OCI-LY1 (cell line): ENCODE results near the gene MED27.

ENCODE experiments used
- H2AFZ ChIP-seq: fragments of 200-600 bp; sonication (generic), shearing (Covaris generic); 2 replicates; pipeline ENCODE4 v1.6.0; 2014; ENCODE audit warnings: antibody characterized with exemption, mild to moderate bottlenecking, low read length
- H3F3A ChIP-seq: fragments of 200-600 bp; sonication (generic), shearing (Covaris generic); 2 replicates; pipeline ENCODE4 v1.6.0; 2014; ENCODE audit warnings: mild to moderate bottlenecking, antibody characterized with exemption, low read length, moderate library complexity; ENCODE audit not compliant: insufficient read depth
- H3K27ac ChIP-seq: fragments of 200-600 bp; sonication (generic); 2 replicates; pipeline ENCODE4 v1.5.1; 2014; ENCODE audit warnings: low read length, mixed run types, mild to moderate bottlenecking, low read depth; ENCODE audit not compliant: poor library complexity, severe bottlenecking
- H3K27me3 ChIP-seq: fragments of 200-600 bp; sonication (generic); 2 replicates; pipeline ENCODE4 v1.6.0; 2014; ENCODE audit warnings: antibody characterized with exemption, mild to moderate bottlenecking, low read length, moderate library complexity; ENCODE audit not compliant: insufficient read depth
- H3K36me3 ChIP-seq: fragments of 200-600 bp; sonication (generic); 2 replicates; pipeline ENCODE4 v1.6.1; 2014; ENCODE audit warnings: mild to moderate bottlenecking, antibody characterized with exemption, low read length, moderate library complexity, mixed read lengths; ENCODE audit not compliant: insufficient read depth
- H3K4me1 ChIP-seq: fragments of 200-600 bp; sonication (generic); 2 replicates; pipeline ENCODE4 v1.5.1; 2014; ENCODE audit warnings: mild to moderate bottlenecking, low read length, moderate library complexity; ENCODE audit not compliant: insufficient read depth, severe bottlenecking
- H3K4me2 ChIP-seq: fragments of 200-600 bp; sonication (generic), shearing (Covaris generic); 2 replicates; pipeline ENCODE4 v1.6.1; 2014; ENCODE audit warnings: low read length
- H3K4me3 ChIP-seq: fragments of 200-600 bp; sonication (generic); 2 replicates; pipeline ENCODE4 v1.5.1; 2014; ENCODE audit warnings: low read length, low read depth, mild to moderate bottlenecking, mixed read lengths; ENCODE audit not compliant: poor library complexity, severe bottlenecking
- H3K79me2 ChIP-seq: fragments of 200-600 bp; shearing (Covaris generic); 2 replicates; pipeline ENCODE4 v1.6.1; 2016; ENCODE audit warnings: mixed run types, low read length, mixed read lengths; ENCODE audit not compliant: insufficient read depth
- H3K9ac ChIP-seq: fragments of 200-600 bp; sonication (generic), shearing (Covaris generic); 2 replicates; pipeline ENCODE4 v1.6.1; 2014; ENCODE audit warnings: mild to moderate bottlenecking, low read length, mixed read lengths
- H3K9me2 ChIP-seq: fragments of 200-600 bp; sonication (generic), shearing (Covaris generic); 2 replicates; pipeline ENCODE4 v1.6.1; 2014; ENCODE audit warnings: low read depth, mild to moderate bottlenecking, low read length, mixed read lengths
- H3K9me3 ChIP-seq: fragments of 200-600 bp; shearing (Covaris generic); 2 replicates; pipeline ENCODE4 v1.6.1; 2014; ENCODE audit warnings: low read length, mixed read lengths
- H4K20me1 ChIP-seq: fragments of 200-600 bp; sonication (generic), shearing (Covaris generic); 2 replicates; pipeline ENCODE4 v1.6.0; 2016; ENCODE audit warnings: mild to moderate bottlenecking, low read length; ENCODE audit not compliant: insufficient read depth
- CTCF ChIP-seq: fragments of 200-600 bp; sonication (generic), shearing (Covaris generic); IDR thresholded peaks from 2 replicates; pipeline ENCODE4 v1.5.1; 2017; ENCODE audit warnings: mild to moderate bottlenecking, antibody characterized with exemption, low read length, moderate library complexity, mixed read lengths
- EZH2 ChIP-seq: fragments of 200-600 bp; sonication (generic), shearing (Covaris generic); IDR thresholded peaks from 2 replicates; pipeline ENCODE4 v1.8.0; 2017; ENCODE audit warnings: borderline replicate concordance, mixed run types, mild to moderate bottlenecking, antibody characterized with exemption, low read length, moderate library complexity, mixed read lengths

Gene MED27

DNA sequence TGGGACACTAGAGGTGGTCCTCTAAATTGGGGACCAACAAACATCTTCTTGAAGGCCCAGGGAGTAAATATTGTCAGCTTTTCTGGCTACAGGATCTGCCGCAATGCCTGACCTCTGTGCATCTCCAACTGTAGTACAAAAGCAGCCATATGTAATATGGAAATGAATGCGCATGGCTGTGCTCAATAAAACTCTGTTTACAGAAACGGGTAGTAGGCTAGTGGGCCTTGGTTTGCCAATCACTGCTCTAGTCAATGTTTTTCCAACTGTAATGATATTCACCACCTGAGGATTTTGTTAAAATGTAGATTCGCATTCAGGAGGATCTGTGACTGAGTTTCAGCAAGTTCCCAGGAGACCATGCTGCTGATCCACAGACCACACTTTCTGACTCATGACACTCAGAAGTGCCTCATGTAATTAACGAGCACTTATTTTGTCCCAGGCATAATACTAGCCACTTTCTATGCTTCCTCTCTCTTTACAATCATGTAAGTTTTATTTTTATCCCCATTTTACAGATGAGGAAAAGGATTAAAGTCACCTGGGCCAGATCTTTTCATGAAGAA lies 96.9 kb downstream of the MED27 start:
- Histone ChIP-seq H3K4me1 (peaks cover 3% of the 10 kb centered on the region), H3K27ac (no peak overlapping the region), H3K79me2 (no peaks in the 10 kb centered on the region), H3K9ac (no peak overlapping the region), H3K27me3 (no peaks in the 10 kb centered on the region), H3F3A (no peaks in the 10 kb centered on the region), H3K4me3 (no peak overlapping the region), H3K9me2 (no peaks in the 10 kb centered on the region), H2AFZ (no peak overlapping the region), H3K36me3 (no peaks in the 10 kb centered on the region; the same call in 1 of the 2 replicates), H3K4me2 (no peak overlapping the region), H3K9me3 (no peaks in the 10 kb centered on the region), H4K20me1 (no peaks in the 10 kb centered on the region)
- TF ChIP-seq EZH2: no peak
- no peak for TF ChIP-seq CTCF

GRCh38 chr9:131982102-131982501 lies 97.6 kb downstream of the MED27 start:
- Histone ChIP-seq H3K9me2 (no peaks in the 10 kb centered on the region), H3K4me1 (peaks cover 9% of the 10 kb centered on the region), H3K27ac (no peak overlapping the region), H3K4me2 (no peak overlapping the region), H3K79me2 (no peaks in the 10 kb centered on the region), H3F3A (no peaks in the 10 kb centered on the region), H3K4me3 (no peak overlapping the region), H2AFZ (no peak overlapping the region), H4K20me1 (no peaks in the 10 kb centered on the region), H3K9ac (no peak overlapping the region), H3K27me3 (no peaks in the 10 kb centered on the region), H3K9me3 (no peaks in the 10 kb centered on the region), H3K36me3 (no peaks in the 10 kb centered on the region; the same call in 1 of the 2 replicates)
- TF ChIP-seq CTCF: no peak
- TF ChIP-seq EZH2: no peak

- TF ChIP-seq EZH2 (no peak), CTCF (no peak)
- no peak overlapping the region for H3K9ac ChIP-seq
- no peaks in the 10 kb centered on the region for H3F3A ChIP-seq
These were observed 98.4 kb downstream of the MED27 start for GRCh38 chr9:131981116-131981776.

More at GRCh38 chr9:131981116-131981776, 98.4 kb downstream of the MED27 start:
- Histone ChIP-seq H3K4me1 (peaks cover 15% of the 10 kb centered on the region), H4K20me1 (no peaks in the 10 kb centered on the region), H3K4me2 (no peak overlapping the region), H3K36me3 (no peaks in the 10 kb centered on the region; the same call in 1 of the 2 replicates), H3K27me3 (no peaks in the 10 kb centered on the region), H3K9me3 (no peaks in the 10 kb centered on the region), H3K27ac (no peak overlapping the region), H3K4me3 (no peak overlapping the region), H2AFZ (no peak overlapping the region), H3K9me2 (no peaks in the 10 kb centered on the region), H3K79me2 (no peaks in the 10 kb centered on the region)
